Activated CD8-positive, alpha-beta T cell treated with anti-CD3 and anti-CD28 coated beads, Interleukin-2, amount 10 ng/mL, durations not matched to agents 7 days and 5 days (primary cell): Measurements from ENCODE around the gene ERGIC1. TPM values are rescaled to one million over a fixed set of nuclear protein-coding genes. Genes with fewer than 3 reads are reported as not detected.

ENCODE experiments used
- ATAC-seq: fragments of 150-1000 bp; cut with Tn5 transposase; one replicate; pipeline ENCODE4 v1.10.0; 2021; ENCODE audit warnings: moderate library complexity
- CTCF ChIA-PET: fragments of 350-600 bp; sonication (Branson Sonifier 250); formaldehyde crosslinking; loops from one replicate; lab custom pipeline; 2021; ENCODE audit warnings: antibody characterized with exemption; lab: Charles Lee
- POLR2A ChIA-PET: fragments of 350-600 bp; sonication (Branson Sonifier 250); formaldehyde crosslinking; loops from one replicate; lab custom pipeline; 2021; ENCODE audit warnings: antibody characterized with exemption; lab: Charles Lee
- DNase-seq: peaks from one replicate; pipeline ENCODE4 v3.0.0-alpha.2; 2020
- H3K27ac Mint-ChIP-seq: one replicate; pipeline ENCODE4 v1.8.0; 2021; ENCODE audit warnings: mild to moderate bottlenecking, mixed read lengths
- H3K27me3 Mint-ChIP-seq: one replicate; pipeline ENCODE4 v1.8.0; 2021; ENCODE audit warnings: low read depth, mixed read lengths
- H3K36me3 Mint-ChIP-seq: one replicate; pipeline ENCODE4 v1.8.0; 2021; ENCODE audit warnings: low read depth, mixed read lengths
- H3K4me1 Mint-ChIP-seq: one replicate; pipeline ENCODE4 v1.8.0; 2021; ENCODE audit warnings: low read depth, mixed read lengths
- H3K4me3 Mint-ChIP-seq: one replicate; pipeline ENCODE4 v1.8.0; 2021; ENCODE audit warnings: mild to moderate bottlenecking, mixed read lengths
- H3K9me3 Mint-ChIP-seq: one replicate; pipeline ENCODE4 v1.8.0; 2022; ENCODE audit warnings: mixed read lengths; ENCODE audit not compliant: insufficient read depth
- total RNA-seq, 2 experiments: library from RNA; stranded (reverse); gene quantifications; one replicate each; pipeline ENCODE4 v1.2.3, GENCODE V29; 2021

ERGIC1 gene
- total RNA-seq, 2 experiments from 2014 or later, result 50.4 to 52.7 TPM

- ATAC-seq (no peak), DNase-seq (peak; percentile 27)
- ChIA-PET POLR2A (no interaction called here), CTCF (interaction anchor here (0.9 to 1.6 kb wide), 2 partner anchors 140 to 196 kb away, joined by 3 read pairs; partner anchors contain the start of gene DUSP1)
- H3K27ac Mint-ChIP-seq, result no peak overlapping the region
- H3K4me1 Mint-ChIP-seq, result no peaks in the 10 kb centered on the region
- peaks cover 6% of the 10 kb centered on the region for H3K36me3 Mint-ChIP-seq
- no peaks in the 10 kb centered on the region for H3K27me3 Mint-ChIP-seq
- no peak overlapping the region for H3K4me3 Mint-ChIP-seq
- no peaks in the 10 kb centered on the region for H3K9me3 Mint-ChIP-seq
Measured at GRCh38 chr5:172910828-172911627, 77.0 kb downstream of the ERGIC1 start.

- ChIA-PET CTCF (interaction anchor here (1.6 kb wide), 1 partner anchor 140 kb away, joined by 3 read pairs; the partner anchor contains the start of gene DUSP1), POLR2A (no interaction called here)
- Mint-ChIP-seq H3K4me3 (no peak overlapping the region), H3K27me3 (no peaks in the 10 kb centered on the region), H3K36me3 (peaks cover 6% of the 10 kb centered on the region), H3K9me3 (no peaks in the 10 kb centered on the region), H3K4me1 (no peaks in the 10 kb centered on the region), H3K27ac (no peak overlapping the region)
- ATAC-seq (no peak), DNase-seq (no peak)
Measured at GRCh38 chr5:172911628-172911880, 77.5 kb downstream of the ERGIC1 start.

DNA sequence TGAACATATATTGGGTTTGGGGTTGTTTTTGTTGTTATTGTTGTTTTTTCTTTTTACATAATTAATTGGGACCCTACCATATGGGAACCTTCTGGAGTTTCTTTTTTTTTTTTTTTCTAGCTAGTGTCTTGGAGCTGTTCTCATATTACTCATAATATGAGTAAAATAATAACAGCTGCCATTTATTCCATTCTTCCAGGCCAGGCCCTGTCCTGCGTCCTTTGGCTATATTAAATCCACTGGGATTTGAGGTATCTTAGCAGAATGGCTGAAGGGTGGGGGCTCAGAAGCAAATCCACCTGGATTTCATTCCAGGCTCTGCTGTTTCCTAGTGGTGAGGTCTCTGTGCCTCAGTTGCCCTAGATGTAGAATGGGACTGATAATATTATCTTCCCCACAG lies 77.9 kb downstream of the ERGIC1 start:
- POLR2A ChIA-PET, result no interaction called here
- peaks cover 2% of the 10 kb centered on the region for H3K4me1 Mint-ChIP-seq
- H3K4me3 Mint-ChIP-seq, result no peak overlapping the region
- CTCF ChIA-PET, result interaction anchor here (1.6 kb wide), 1 partner anchor 141 kb away, joined by 3 read pairs; the partner anchor contains the start of gene DUSP1
- peaks cover 9% of the 10 kb centered on the region for H3K36me3 Mint-ChIP-seq
- ATAC-seq (no peak), DNase-seq (no peak)
- no peaks in the 10 kb centered on the region for H3K9me3 Mint-ChIP-seq
- H3K27me3 Mint-ChIP-seq, result no peaks in the 10 kb centered on the region
- no peak overlapping the region for H3K27ac Mint-ChIP-seq

GRCh38 chr5:172913117-172913850 lies 79.2 kb downstream of the ERGIC1 start:
- H3K36me3 Mint-ChIP-seq, result peaks cover 14% of the 10 kb centered on the region
- H3K9me3 Mint-ChIP-seq, result no peaks in the 10 kb centered on the region
- H3K27ac Mint-ChIP-seq, result no peak overlapping the region
- no peak for ATAC-seq
- DNase-seq, result no peak
- no peaks in the 10 kb centered on the region for H3K27me3 Mint-ChIP-seq
- peaks cover 9% of the 10 kb centered on the region for H3K4me1 Mint-ChIP-seq
- no peak overlapping the region for H3K4me3 Mint-ChIP-seq
- ChIA-PET POLR2A (interaction anchor here (0.6 kb wide), 1 partner anchor 1048 kb away, joined by 3 read pairs; no protein-coding TSS in a partner anchor), CTCF (no interaction called here)

DNA sequence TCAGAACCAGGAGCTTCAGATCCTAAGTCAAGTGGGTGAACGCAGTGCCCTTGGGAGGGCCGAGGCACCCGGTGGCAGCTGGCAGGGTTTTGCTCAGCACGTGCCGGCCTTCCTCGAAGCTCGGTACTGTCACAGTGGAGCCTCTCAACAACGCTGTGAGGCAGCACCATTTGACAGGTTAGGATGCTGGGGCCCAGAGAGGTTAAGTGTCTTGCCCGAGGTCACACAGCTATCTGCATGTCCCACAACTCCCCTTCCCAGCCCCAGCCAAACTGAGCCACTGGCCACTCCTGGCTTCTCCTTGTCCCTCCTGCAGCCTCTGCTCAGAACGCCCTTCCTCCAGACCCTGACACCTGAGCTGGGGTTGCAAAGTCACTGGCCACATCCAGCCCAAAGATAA lies 81.5 kb downstream of the ERGIC1 start:
- Mint-ChIP-seq H3K27ac (no peak overlapping the region), H3K36me3 (peaks cover 15% of the 10 kb centered on the region), H3K27me3 (no peaks in the 10 kb centered on the region), H3K4me1 (peaks cover 24% of the 10 kb centered on the region), H3K4me3 (no peak overlapping the region), H3K9me3 (no peaks in the 10 kb centered on the region)
- DNase-seq, result no peak
- ChIA-PET POLR2A (no interaction called here), CTCF (interaction anchor here (1.2 kb wide), 1 partner anchor 201 kb away, joined by 4 read pairs; no protein-coding TSS in a partner anchor)
- ATAC-seq, result no peak

DNA sequence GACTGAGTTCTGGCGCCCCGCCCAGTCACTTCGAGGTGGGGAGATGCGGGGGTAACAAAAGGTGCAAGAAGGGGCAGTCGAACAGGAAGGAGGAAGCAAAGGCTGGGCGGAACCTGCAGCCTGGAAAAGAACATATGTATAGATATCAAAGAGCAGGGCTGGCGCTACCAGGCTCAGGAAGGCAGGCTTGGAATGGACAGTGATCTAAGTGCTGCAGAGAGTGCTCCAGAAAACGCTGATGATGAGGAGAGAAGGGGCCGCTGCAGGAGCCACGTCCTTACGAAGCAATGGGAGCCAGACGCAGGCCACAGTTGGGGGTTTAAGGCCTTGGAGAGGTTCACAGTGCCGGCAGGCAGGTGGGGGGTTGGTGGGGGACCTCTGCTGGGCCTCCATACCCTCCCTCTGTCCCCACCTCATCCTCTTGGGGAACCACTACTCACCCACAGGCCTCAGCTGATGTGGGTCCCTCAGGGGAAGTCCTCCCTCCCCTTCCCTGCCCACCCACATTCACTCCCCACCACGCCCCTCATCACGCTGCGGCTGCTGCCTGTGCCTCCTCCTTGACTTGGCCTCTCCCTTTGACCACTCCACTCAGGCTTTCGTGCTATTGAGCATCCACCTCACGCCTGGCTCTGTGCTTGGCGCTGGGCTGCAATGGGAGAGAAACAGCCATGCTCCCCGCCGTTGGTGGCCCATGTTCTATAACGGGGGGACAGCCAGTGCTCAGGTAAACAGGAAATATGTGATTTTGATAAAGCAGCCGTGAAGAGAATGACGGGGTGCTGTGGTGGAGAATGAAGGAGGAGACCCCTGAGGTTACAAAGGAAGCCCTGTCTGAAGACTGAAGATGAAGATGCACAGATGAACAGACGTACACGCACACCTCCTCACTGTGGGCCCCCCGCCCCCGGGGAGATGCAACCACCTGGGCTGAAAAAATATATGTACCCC lies 84.6 kb downstream of the ERGIC1 start:
- no peaks in the 10 kb centered on the region for H3K27me3 Mint-ChIP-seq
- peaks cover 24% of the 10 kb centered on the region for H3K4me1 Mint-ChIP-seq
- ChIA-PET POLR2A (no interaction called here), CTCF (interaction anchor here (1.0 kb wide), 1 partner anchor 147 kb away, joined by 3 read pairs; no protein-coding TSS in a partner anchor)
- H3K9me3 Mint-ChIP-seq, result no peaks in the 10 kb centered on the region
- H3K36me3 Mint-ChIP-seq, result peaks cover 16% of the 10 kb centered on the region
- H3K4me3 Mint-ChIP-seq, result peak overlapping the region; percentile 71
- DNase-seq (peak; percentile 70), ATAC-seq (peak; percentile 66)
- H3K27ac Mint-ChIP-seq, result peak overlapping the region; percentile 92

DNA sequence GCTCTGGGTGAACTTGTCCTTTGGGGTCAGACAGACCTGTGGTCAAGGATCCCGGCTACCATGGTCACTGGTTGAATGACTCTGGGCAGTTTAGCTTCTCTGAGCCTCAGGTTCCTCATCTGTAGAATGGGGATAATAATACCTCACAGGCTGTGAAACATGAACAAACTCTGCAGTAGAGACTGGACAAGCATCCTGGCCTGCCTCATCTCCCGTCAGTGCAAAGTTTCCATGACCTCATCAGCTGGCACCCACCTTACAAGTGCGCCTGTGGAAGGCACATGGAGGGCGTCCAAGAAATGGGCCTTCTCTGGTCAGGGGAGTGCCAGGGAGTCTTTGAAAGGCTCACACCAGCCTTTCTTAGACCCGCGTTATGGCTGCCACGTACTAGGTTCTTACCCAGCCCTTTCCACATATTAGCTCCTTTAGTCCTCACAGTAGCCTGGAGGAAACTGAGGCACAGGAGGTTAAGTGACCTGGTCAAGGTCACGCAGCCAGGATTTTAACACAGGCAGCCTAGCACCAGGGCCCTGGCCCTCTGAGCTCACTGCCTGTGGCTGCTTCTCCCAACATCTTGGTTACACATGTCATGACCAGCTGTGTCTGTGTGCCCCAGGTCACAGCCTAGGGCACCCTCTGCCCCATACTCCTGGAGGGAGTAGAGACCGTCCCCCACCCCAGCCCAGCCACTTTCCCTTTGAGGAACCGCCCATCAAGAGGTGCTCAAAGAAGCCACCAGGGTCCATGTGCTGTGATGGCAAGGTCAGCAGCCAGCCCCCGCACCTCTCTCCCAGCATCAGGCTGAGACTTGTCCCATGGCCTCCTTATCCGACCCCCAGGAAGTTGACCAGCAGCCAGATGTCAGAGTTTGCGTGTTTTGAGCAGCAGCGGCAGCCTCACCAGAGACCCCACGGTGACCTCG lies 85.7 kb downstream of the ERGIC1 start:
- ChIA-PET POLR2A (interaction anchor here (0.6 to 1.2 kb wide), 2 partner anchors 24 to 66 kb away, joined by 3 to 4 read pairs; no protein-coding TSS in a partner anchor), CTCF (interaction anchor here (0.7 to 1.0 kb wide), 3 partner anchors 148 to 205 kb away, joined by 3 read pairs; no protein-coding TSS in a partner anchor)
- ATAC-seq, result no peak

DNA sequence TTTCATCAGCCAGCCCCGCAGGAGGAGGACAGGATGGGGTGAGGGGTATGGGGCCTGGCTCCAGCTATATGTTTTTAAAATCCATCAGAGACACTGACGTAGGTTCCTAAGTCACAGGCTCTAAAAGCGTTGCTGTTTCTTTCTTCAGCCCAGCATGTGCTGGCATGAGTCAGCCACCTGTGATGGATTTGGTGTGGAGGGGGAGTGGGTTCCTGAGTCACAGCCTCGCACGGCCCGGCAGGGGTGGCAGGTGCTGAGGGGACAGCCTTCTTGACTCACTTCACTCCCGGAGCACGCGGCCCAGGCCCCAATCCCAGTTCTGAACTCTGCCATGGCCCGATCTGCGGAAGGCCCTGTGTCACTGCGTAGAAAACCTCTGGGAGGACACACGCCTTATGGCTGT lies 86.4 kb downstream of the ERGIC1 start:
- Mint-ChIP-seq H3K4me1 (peaks cover 24% of the 10 kb centered on the region), H3K36me3 (peaks cover 16% of the 10 kb centered on the region), H3K4me3 (no peak overlapping the region), H3K27ac (no peak overlapping the region), H3K27me3 (no peaks in the 10 kb centered on the region), H3K9me3 (no peaks in the 10 kb centered on the region)
- DNase-seq (no peak), ATAC-seq (no peak)
- POLR2A ChIA-PET, result interaction anchor here (1.2 kb wide), 1 partner anchor 25 kb away, joined by 4 read pairs; no protein-coding TSS in a partner anchor
- CTCF ChIA-PET, result no interaction called here

More for the DNA sequence above, 85.7 kb downstream of the ERGIC1 start:
- no peak for DNase-seq
- Mint-ChIP-seq H3K4me1 (peaks cover 24% of the 10 kb centered on the region), H3K9me3 (no peaks in the 10 kb centered on the region), H3K27ac (peak overlapping the region; percentile 25), H3K36me3 (peaks cover 16% of the 10 kb centered on the region), H3K4me3 (no peak overlapping the region), H3K27me3 (no peaks in the 10 kb centered on the region)

GRCh38 chr5:172920995-172921394 lies 86.9 kb downstream of the ERGIC1 start:
- peaks cover 18% of the 10 kb centered on the region for H3K36me3 Mint-ChIP-seq
- CTCF ChIA-PET, result interaction anchor here (1.2 kb wide), 1 partner anchor 206 kb away, joined by 3 read pairs; no protein-coding TSS in a partner anchor
- no peaks in the 10 kb centered on the region for H3K9me3 Mint-ChIP-seq
- no peak overlapping the region for H3K4me3 Mint-ChIP-seq
- POLR2A ChIA-PET, result no interaction called here
- ATAC-seq, result no peak
- no peak for DNase-seq
- no peak overlapping the region for H3K27ac Mint-ChIP-seq
- H3K4me1 Mint-ChIP-seq, result peaks cover 24% of the 10 kb centered on the region
- no peaks in the 10 kb centered on the region for H3K27me3 Mint-ChIP-seq

DNA sequence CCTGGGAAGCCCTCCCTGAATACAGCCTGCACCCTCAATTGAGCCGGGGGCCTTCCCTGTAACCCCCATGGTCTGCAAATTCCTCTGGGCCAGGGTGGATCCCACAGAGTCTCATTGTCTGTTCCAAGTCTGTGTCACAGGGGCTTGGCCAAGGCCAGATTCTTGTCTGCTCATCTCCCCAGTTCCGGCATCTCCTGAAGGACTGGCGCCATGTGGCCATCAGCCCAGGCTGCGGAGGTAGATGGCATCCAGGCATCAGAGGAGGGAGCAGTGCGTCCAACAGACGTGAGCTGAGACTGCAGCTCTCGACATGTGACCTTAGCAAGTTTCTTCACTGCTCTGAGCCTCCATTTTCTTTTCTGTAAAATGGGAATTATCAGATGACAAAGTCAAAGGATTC lies 87.9 kb downstream of the ERGIC1 start:
- Mint-ChIP-seq H3K27ac (no peak overlapping the region), H3K9me3 (no peaks in the 10 kb centered on the region), H3K27me3 (no peaks in the 10 kb centered on the region), H3K36me3 (peaks cover 16% of the 10 kb centered on the region), H3K4me1 (peaks cover 22% of the 10 kb centered on the region), H3K4me3 (no peak overlapping the region)
- ATAC-seq, result no peak
- CTCF ChIA-PET, result interaction anchor here (1.2 kb wide), 1 partner anchor 207 kb away, joined by 3 read pairs; no protein-coding TSS in a partner anchor
- POLR2A ChIA-PET, result no interaction called here
- no peak for DNase-seq
